Uterus (tissue), 2 donors: ENCODE measurements around the gene NAB2.

Source experiments
- POLR2A ChIP-seq, 2 donors: fragments of 450-650 bp; IDR thresholded peaks; one replicate each; pipeline ENCODE4 v1.6.1; 2016; ENCODE audit warnings: antibody characterized with exemption in 2 of 2, mild to moderate bottlenecking in 1 of 2, moderate library complexity in 1 of 2
- TF ChIP-seq, protein P1 (sequence below), 4 experiments: fragments of 200-600 bp in 2 of 4; fragments of 450-650 bp in 2 of 4; sonication (generic) in 2 of 4; IDR thresholded peaks; one replicate each; pipeline ENCODE4 v1.5.1; 2016 to 2019; ENCODE audit warnings: antibody characterized with exemption in 4 of 4, mild to moderate bottlenecking in 2 of 4, moderate library complexity in 1 of 4

DNA sequence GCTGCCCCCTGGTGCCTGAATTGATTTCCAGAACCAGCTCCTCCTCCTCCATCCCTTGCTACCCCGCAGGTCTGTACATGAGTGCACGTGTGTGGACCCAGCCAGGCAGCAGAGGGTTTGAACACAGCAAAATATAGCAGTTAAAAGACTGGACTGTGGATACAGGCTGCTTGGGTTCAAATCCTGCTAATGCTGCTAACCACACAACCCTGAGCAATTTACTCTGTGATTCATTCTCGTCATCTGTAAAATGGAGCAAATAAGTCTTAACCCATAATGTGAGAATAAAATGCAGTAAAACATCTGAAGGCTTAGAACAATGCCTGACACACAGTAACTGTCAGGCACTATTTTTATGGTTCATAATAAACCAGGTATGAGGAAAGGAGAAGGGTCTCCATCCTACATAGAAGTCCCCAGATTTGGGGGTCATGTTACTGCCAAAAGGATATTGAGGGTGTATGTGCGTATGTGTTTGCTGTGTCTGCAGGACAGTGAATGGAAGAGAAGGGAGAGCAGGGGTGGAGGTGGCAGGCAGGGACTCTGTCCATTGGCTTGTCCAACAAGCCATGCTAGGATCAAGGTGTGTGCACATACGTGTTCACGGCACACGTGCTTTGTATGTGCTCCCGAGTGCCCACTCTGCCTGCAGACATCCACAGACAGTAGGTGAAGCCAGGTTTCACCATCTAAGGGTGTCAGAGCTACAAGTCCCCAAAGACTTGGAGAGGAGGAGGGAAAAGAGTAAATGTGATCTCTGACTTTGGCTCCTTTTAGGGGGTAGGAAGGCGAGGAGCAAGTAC is 23.8 kb downstream of the NAB2 start:
- TF ChIP-seq, protein P1, sequence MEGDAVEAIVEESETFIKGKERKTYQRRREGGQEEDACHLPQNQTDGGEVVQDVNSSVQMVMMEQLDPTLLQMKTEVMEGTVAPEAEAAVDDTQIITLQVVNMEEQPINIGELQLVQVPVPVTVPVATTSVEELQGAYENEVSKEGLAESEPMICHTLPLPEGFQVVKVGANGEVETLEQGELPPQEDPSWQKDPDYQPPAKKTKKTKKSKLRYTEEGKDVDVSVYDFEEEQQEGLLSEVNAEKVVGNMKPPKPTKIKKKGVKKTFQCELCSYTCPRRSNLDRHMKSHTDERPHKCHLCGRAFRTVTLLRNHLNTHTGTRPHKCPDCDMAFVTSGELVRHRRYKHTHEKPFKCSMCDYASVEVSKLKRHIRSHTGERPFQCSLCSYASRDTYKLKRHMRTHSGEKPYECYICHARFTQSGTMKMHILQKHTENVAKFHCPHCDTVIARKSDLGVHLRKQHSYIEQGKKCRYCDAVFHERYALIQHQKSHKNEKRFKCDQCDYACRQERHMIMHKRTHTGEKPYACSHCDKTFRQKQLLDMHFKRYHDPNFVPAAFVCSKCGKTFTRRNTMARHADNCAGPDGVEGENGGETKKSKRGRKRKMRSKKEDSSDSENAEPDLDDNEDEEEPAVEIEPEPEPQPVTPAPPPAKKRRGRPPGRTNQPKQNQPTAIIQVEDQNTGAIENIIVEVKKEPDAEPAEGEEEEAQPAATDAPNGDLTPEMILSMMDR (IDR thresholded peaks at IDR 0.05), result peak in 1 of 4 experiments; percentile 80
- TF ChIP-seq POLR2A (IDR thresholded peaks at IDR 0.05), result no peak
